ENCODE results near the gene CPXM1. TPM values are rescaled to one million over a fixed set of nuclear protein-coding genes. Genes with fewer than 3 reads are reported as not detected.

Gene CPXM1
- total RNA-seq, 4 donors from 2014 or later = 1.9 to 7.1 (median 2.3) TPM; not detected in 1

- TF ChIP-seq POLR2A (IDR thresholded peaks at IDR 0.05) (no peak), EP300 (IDR thresholded peaks at IDR 0.05) (no peak), CTCF (IDR thresholded peaks at IDR 0.05) (no peak), POLR2AphosphoS5 (IDR thresholded peaks at IDR 0.05) (no peak)
Observed at GRCh38 chr20:2825761-2826160, 25.3 kb upstream of the CPXM1 start.

GRCh38 chr20:2822073-2822472 is 21.6 kb upstream of the CPXM1 start:
- ATAC-seq = no peak
- H3K27me3 ChIP-seq = peaks cover 66% of the 10 kb centered on the region

More at GRCh38 chr20:2825761-2826160, 25.3 kb upstream of the CPXM1 start:
- 80 to 94% methylated on average over 2 of the region's 2 CpGs for WGBS, 2 donors (ENCODE audit: low coverage in 1 of 2)
- ATAC-seq = no peak
- H3K36me3 ChIP-seq = no peaks in the 10 kb centered on the region
- H3K4me1 ChIP-seq = peaks cover 0 to 7% (median 0%) of the 10 kb centered on the region in 3 donors
- no peak overlapping the region for H3K27ac ChIP-seq
- no peaks in the 10 kb centered on the region for H3K9me3 ChIP-seq
- peaks cover 43% of the 10 kb centered on the region for H3K27me3 ChIP-seq
- no peak overlapping the region for H3K4me3 ChIP-seq

GRCh38 chr20:2820896-2821869 is 20.8 kb upstream of the CPXM1 start:
- TF ChIP-seq POLR2AphosphoS5 (IDR thresholded peaks at IDR 0.05) (no peak), CTCF (IDR thresholded peaks at IDR 0.05) (no peak), POLR2A (IDR thresholded peaks at IDR 0.05) (no peak), EP300 (IDR thresholded peaks at IDR 0.05) (no peak)
- Histone ChIP-seq H3K27me3 (peaks cover 66% of the 10 kb centered on the region), H3K4me3 (no peak overlapping the region), H3K4me1 (peaks cover 0 to 15% (median 0%) of the 10 kb centered on the region in 3 donors), H3K27ac (no peak overlapping the region), H3K36me3 (no peaks in the 10 kb centered on the region), H3K9me3 (no peaks in the 10 kb centered on the region)
- 0 to 60% methylated on average over 1 to 9 of the region's 68 CpGs for WGBS, 2 donors (ENCODE audit: low coverage in 1 of 2)
- ATAC-seq = no peak

More at GRCh38 chr20:2822073-2822472, 21.6 kb upstream of the CPXM1 start:
- H3K9me3 ChIP-seq = no peaks in the 10 kb centered on the region
- H3K4me1 ChIP-seq = peaks cover 0 to 15% (median 0%) of the 10 kb centered on the region in 3 donors
- no peak overlapping the region for H3K4me3 ChIP-seq
- TF ChIP-seq POLR2A (IDR thresholded peaks at IDR 0.05) = no peak
- no peak for TF ChIP-seq POLR2AphosphoS5 (IDR thresholded peaks at IDR 0.05)
- no peak for TF ChIP-seq CTCF (IDR thresholded peaks at IDR 0.05)
- no peak for TF ChIP-seq EP300 (IDR thresholded peaks at IDR 0.05)
- no peaks in the 10 kb centered on the region for H3K36me3 ChIP-seq
- WGBS, 2 donors (ENCODE audit: low coverage in 1 of 2) = 17% methylated on average over 2 of the region's 5 CpGs; no CpG with 5 or more reads in 1 of the 2 donors
- H3K27ac ChIP-seq = no peak overlapping the region

- no peak for ATAC-seq
- no peak overlapping the region for H3K27ac ChIP-seq
- H3K27me3 ChIP-seq = peaks cover 61% of the 10 kb centered on the region
- H3K4me1 ChIP-seq = peaks cover 0 to 15% (median 0%) of the 10 kb centered on the region in 3 donors
- TF ChIP-seq EP300 (IDR thresholded peaks at IDR 0.05) = no peak
- WGBS, 2 donors (ENCODE audit: low coverage in 1 of 2) = 22 to 25% methylated on average over 17 to 18 of the region's 32 CpGs
- no peak overlapping the region for H3K4me3 ChIP-seq
- H3K9me3 ChIP-seq = no peaks in the 10 kb centered on the region
- H3K36me3 ChIP-seq = no peaks in the 10 kb centered on the region
Observed at GRCh38 chr20:2820084-2820895, 19.9 kb upstream of the CPXM1 start.
